GM18519 (cell line): Measurements from ENCODE around the gene AIFM1.
A peak's percentile ranks its signal among the peaks of the same experiment; 100 is the strongest.

Experiments used
- ATAC-seq: cut with Tn5 transposase; IDR thresholded peaks from one replicate; pipeline ENCODE4 v1.9.1; 2021; ENCODE audit warnings: mild to moderate bottlenecking, moderate library complexity; ENCODE audit not compliant: unreplicated experiment, low FRiP score

AIFM1 gene

GRCh38 chrX:130171446-130172126, 5.9 kb upstream of the AIFM1 start, which contains the start of gene RAB33A:
Gene RAB33A (plus strand): TSS chrX:130171962. CDS start chrX:130172063, 101 bp downstream.
- ATAC-seq: no peak

- peak; percentile 78 for ATAC-seq
Measured at GRCh38 chrX:130170752-130171445, 5.3 kb upstream of the AIFM1 start.

- ATAC-seq: no peak
Measured at GRCh38 chrX:130167040-130167439, 1.4 kb upstream of the AIFM1 start.

GRCh38 chrX:130166503-130166777, 799 bp upstream of the AIFM1 start:
- ATAC-seq: no peak

GRCh38 chrX:130165181-130165702, 399 bp downstream of the AIFM1 start:
- peak; percentile 11 for ATAC-seq

GRCh38 chrX:130163398-130163797, 2.2 kb downstream of the AIFM1 start:
- no peak for ATAC-seq

- ATAC-seq: no peak
Measured at GRCh38 chrX:130162094-130162735, 3.4 kb downstream of the AIFM1 start.

GRCh38 chrX:130159776-130160175, 5.9 kb downstream of the AIFM1 start:
- no peak for ATAC-seq

GRCh38 chrX:130158311-130158710, 7.3 kb downstream of the AIFM1 start:
- ATAC-seq: no peak

GRCh38 chrX:130155564-130155963, 10.1 kb downstream of the AIFM1 start:
- ATAC-seq: no peak

GRCh38 chrX:130147631-130148030, 18.0 kb downstream of the AIFM1 start:
- no peak for ATAC-seq

- no peak for ATAC-seq
Measured at GRCh38 chrX:130145123-130145522, 20.5 kb downstream of the AIFM1 start.

GRCh38 chrX:130144509-130144908, 21.1 kb downstream of the AIFM1 start:
- ATAC-seq: no peak

GRCh38 chrX:130139474-130140201, 26.0 kb downstream of the AIFM1 start:
- ATAC-seq: no peak

- ATAC-seq: no peak
Measured at GRCh38 chrX:130136961-130137360, 28.7 kb downstream of the AIFM1 start.

GRCh38 chrX:130136496-130136895, 29.1 kb downstream of the AIFM1 start:
- no peak for ATAC-seq

GRCh38 chrX:130130990-130131389, 34.7 kb downstream of the AIFM1 start:
- no peak for ATAC-seq

GRCh38 chrX:130125091-130125874, 40.4 kb downstream of the AIFM1 start:
- no peak for ATAC-seq

GRCh38 chrX:130124577-130124976, 41.1 kb downstream of the AIFM1 start:
- ATAC-seq: no peak

- no peak for ATAC-seq
Measured at GRCh38 chrX:130121505-130121800, 44.2 kb downstream of the AIFM1 start.
